ENCODE data around the gene BAZ2B. TPM values are rescaled to one million over a fixed set of nuclear protein-coding genes. Genes with fewer than 3 reads are reported as not detected.
A peak's percentile ranks its signal among the peaks of the same experiment; 100 is the strongest.

BAZ2B gene
- total RNA-seq, 1 experiment from 2014 or later, result 19.9 TPM

GRCh38 chr2:159557437-159558034, 58.8 kb downstream of the BAZ2B start:
- Histone ChIP-seq H3K79me2 (ENCODE audit: insufficient read depth, low read length) (no peaks in the 10 kb centered on the region), H3K9ac (ENCODE audit: low read length) (no peak overlapping the region), H3K27ac (ENCODE audit: low read depth, low read length) (no peak overlapping the region), H2AFZ (ENCODE audit: low read depth, low read length, poor library complexity, severe bottlenecking) (no peak overlapping the region), H3K27me3 (ENCODE audit: insufficient read depth, low read length) (no peaks in the 10 kb centered on the region), H3K4me3 (replicated peaks in 1 of 2; ENCODE audit: low read depth in 1 of 2, low read length in 2 of 2) (no peak overlapping the region), H3K9me3 (ENCODE audit: control insufficient read depth in 1 of 2, insufficient read depth in 1 of 2, low read depth in 1 of 2, low read length in 2 of 2) (no peaks in the 10 kb centered on the region), H4K20me1 (ENCODE audit: insufficient read depth) (no peaks in the 10 kb centered on the region), H3K4me2 (ENCODE audit: low read length) (no peak overlapping the region), H3K36me3 (ENCODE audit: control insufficient read depth in 1 of 2, insufficient read depth in 2 of 2, low read length in 2 of 2) (no peaks in the 10 kb centered on the region), H3K4me1 (ENCODE audit: control insufficient read depth in 1 of 2, insufficient read depth in 2 of 2, low read length in 2 of 2) (no peaks in the 10 kb centered on the region), H3K9me2 (ENCODE audit: insufficient read depth) (no peaks in the 10 kb centered on the region)
- CTCF ChIA-PET, result interaction anchor here (0.6 to 1.4 kb wide), 7 partner anchors 120 to 465 kb away, joined by 3 to 4 read pairs (median 3); partner anchors contain the start of gene MARCHF7
- POLR2A ChIA-PET, result interaction anchor here (2.1 kb wide), 1 partner anchor 155 kb away, joined by 6 read pairs; the partner anchor contains the start of gene MARCHF7
- ATAC-seq (peak; percentile 68; the same call in 1 of the 2 replicates), DNase-seq (ENCODE audit: low read depth, low spot score) (peak; percentile 16)
- no TSS peak for BruUV-seq (replicated peaks)
- RAD21 ChIA-PET (ENCODE audit: low non-redundant PET in 1 of 2, low total read pairs in 2 of 2, uncharacterized antibody in 2 of 2, unreplicated experiment in 2 of 2), result interaction anchor here in 1 of 2 experiments (0.9 to 1.2 kb wide), 2 partner anchors 154 to 198 kb away, joined by 3 read pairs; partner anchors contain the start of gene MARCHF7
- no peak for TF ChIP-seq CBX3 (IDR thresholded peaks at IDR 0.05; ENCODE audit: low read depth)
- TF ChIP-seq FOSL1 (IDR thresholded peaks at IDR 0.05; ENCODE audit: low read depth), result no peak
- no peak for TF ChIP-seq ELF1 (IDR thresholded peaks at IDR 0.05; ENCODE audit: borderline replicate concordance, low read depth)
- TF ChIP-seq ZBTB33 (IDR thresholded peaks at IDR 0.05; ENCODE audit: extremely low read depth, insufficient replicate concordance, low read length), result no peak
- TF ChIP-seq ZFX (IDR thresholded peaks at IDR 0.05), result no peak
- TF ChIP-seq CTCF (IDR thresholded peaks at IDR 0.05 in 2 of 3, conservative IDR thresholded peaks at IDR 0.05 in 1 of 3; ENCODE audit: borderline replicate concordance in 1 of 3, insufficient read depth in 1 of 3, low read depth in 2 of 3, low read length in 2 of 3), result peak; percentile 53 to 64 (median 59); a peak in 5 of 6 replicates
- no peak for TF ChIP-seq YY1 (IDR thresholded peaks at IDR 0.05; ENCODE audit: extremely low read depth, insufficient replicate concordance, low read depth, low read length)
- TF ChIP-seq CEBPB (IDR thresholded peaks at IDR 0.05; ENCODE audit: low read depth), result no peak
- TF ChIP-seq MAX (IDR thresholded peaks at IDR 0.05), result no peak
- TF ChIP-seq EZH2 (IDR thresholded peaks at IDR 0.05), result no peak
- TF ChIP-seq RAD21 (IDR thresholded peaks at IDR 0.05; ENCODE audit: low read depth), result peak; percentile 80
- no peak for TF ChIP-seq SRF (IDR thresholded peaks at IDR 0.05; ENCODE audit: low read depth)
- intact Hi-C loops (cut with micrococcal nuclease), result loop anchor here (5.0 to 10.0 kb wide), 3 partner anchors 155 to 407 kb away; partner anchors contain the start of gene MARCHF7
